ENCODE measurements around the gene FCHO1.

DNA sequence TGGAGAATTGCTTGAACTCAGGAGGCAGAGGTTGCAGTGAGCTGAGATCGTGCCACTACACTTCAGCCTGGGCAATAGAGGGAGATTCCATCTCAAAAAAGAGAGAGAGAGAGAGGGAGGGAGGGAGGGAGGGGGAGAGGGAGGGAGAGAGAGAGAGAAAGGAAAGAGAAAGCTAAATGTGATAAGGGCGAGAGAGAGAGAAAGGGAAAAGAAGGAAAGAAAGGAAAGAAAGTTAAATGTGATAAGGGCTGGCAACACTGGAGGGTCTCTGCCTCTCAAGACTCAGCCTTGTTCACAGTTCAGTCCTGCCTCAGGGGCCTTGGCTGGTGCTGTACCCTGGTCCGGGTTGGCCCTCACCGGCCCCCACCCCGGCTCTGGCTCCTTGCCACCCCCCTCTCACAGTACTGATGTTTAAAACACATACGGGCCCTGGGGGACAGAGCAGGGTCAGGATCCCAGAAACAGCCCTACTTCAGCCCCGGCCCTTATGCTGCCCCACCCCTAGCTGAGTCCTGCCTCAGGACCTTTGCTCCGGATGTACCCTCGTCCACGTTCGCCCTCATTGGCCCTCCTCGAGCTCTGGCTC is 28.5 kb upstream of the FCHO1 start:
- TF ChIP-seq, protein P1, sequence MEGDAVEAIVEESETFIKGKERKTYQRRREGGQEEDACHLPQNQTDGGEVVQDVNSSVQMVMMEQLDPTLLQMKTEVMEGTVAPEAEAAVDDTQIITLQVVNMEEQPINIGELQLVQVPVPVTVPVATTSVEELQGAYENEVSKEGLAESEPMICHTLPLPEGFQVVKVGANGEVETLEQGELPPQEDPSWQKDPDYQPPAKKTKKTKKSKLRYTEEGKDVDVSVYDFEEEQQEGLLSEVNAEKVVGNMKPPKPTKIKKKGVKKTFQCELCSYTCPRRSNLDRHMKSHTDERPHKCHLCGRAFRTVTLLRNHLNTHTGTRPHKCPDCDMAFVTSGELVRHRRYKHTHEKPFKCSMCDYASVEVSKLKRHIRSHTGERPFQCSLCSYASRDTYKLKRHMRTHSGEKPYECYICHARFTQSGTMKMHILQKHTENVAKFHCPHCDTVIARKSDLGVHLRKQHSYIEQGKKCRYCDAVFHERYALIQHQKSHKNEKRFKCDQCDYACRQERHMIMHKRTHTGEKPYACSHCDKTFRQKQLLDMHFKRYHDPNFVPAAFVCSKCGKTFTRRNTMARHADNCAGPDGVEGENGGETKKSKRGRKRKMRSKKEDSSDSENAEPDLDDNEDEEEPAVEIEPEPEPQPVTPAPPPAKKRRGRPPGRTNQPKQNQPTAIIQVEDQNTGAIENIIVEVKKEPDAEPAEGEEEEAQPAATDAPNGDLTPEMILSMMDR (IDR thresholded peaks at IDR 0.05): no peak
- no peak for TF ChIP-seq POLR2A (IDR thresholded peaks at IDR 0.05)

Data from ovary (tissue), 3 donors.